Mesenchymal stem cell (in vitro differentiated cells and primary cell): ENCODE measurements around the gene HMGA1.
"Not testable (repeated sequence)": the region's sequence is repeated elsewhere in the genome, so short reads cannot be mapped to it uniquely, and the experiment has no call there.

Experiments
- DNase-seq: peaks from one replicate; pipeline ENCODE4 v3.0.0-alpha.2; 2013
- H2AFZ ChIP-seq: one replicate; pipeline ENCODE4 v1.6.1; 2013; ENCODE audit warnings: low read depth, mild to moderate bottlenecking, control low read depth, inconsistent platforms, low read length, moderate library complexity
- H2AK5ac ChIP-seq: 2 replicates; pipeline ENCODE4 v1.6.1; 2013; ENCODE audit warnings: low read length, moderate library complexity, mild to moderate bottlenecking, inconsistent platforms; ENCODE audit not compliant: severe bottlenecking
- H2BK120ac ChIP-seq: one replicate; pipeline ENCODE4 v1.6.1; 2013; ENCODE audit warnings: low read depth, mild to moderate bottlenecking, inconsistent platforms, low read length, moderate library complexity
- H2BK12ac ChIP-seq, 2 experiments: one replicate each; pipeline ENCODE4 v1.6.1; 2013; ENCODE audit warnings: inconsistent platforms in 2 of 2, low read length in 2 of 2, mild to moderate bottlenecking in 2 of 2, moderate library complexity in 2 of 2, control low read depth in 1 of 2
- H2BK15ac ChIP-seq: one replicate; pipeline ENCODE4 v1.6.1; 2013; ENCODE audit warnings: mild to moderate bottlenecking, low read depth, inconsistent platforms; ENCODE audit not compliant: poor library complexity, severe bottlenecking
- H2BK5ac ChIP-seq: 2 replicates; pipeline ENCODE4 v1.6.1; 2013; ENCODE audit warnings: low read depth, mild to moderate bottlenecking, low read length, control low read depth, inconsistent platforms; ENCODE audit not compliant: poor library complexity, severe bottlenecking
- H3K14ac ChIP-seq, 2 experiments: one replicate each; pipeline ENCODE4 v1.6.1; 2013; ENCODE audit warnings: inconsistent platforms in 2 of 2, low read length in 2 of 2, control low read depth in 1 of 2, mild to moderate bottlenecking in 1 of 2, moderate library complexity in 1 of 2
- H3K18ac ChIP-seq, 2 experiments: one replicate each; pipeline ENCODE4 v1.6.1; 2013; ENCODE audit warnings: inconsistent platforms in 2 of 2, low read length in 2 of 2, control low read depth in 1 of 2, low read depth in 1 of 2, mild to moderate bottlenecking in 1 of 2
- H3K23ac ChIP-seq, 2 experiments: one replicate each; pipeline ENCODE4 v1.6.1; 2013; ENCODE audit warnings: inconsistent platforms in 2 of 2, low read length in 2 of 2, mild to moderate bottlenecking in 2 of 2, moderate library complexity in 2 of 2, control low read depth in 1 of 2
- H3K27ac ChIP-seq: 2 replicates; pipeline ENCODE4 v1.5.1; 2013; ENCODE audit warnings: mild to moderate bottlenecking, moderate library complexity, low read length, control low read depth, inconsistent platforms; ENCODE audit not compliant: poor library complexity, severe bottlenecking
- H3K27me3 ChIP-seq, 2 experiments: 2 replicates each; pipeline versions ENCODE4 v1.6.1 to v1.7.0; 2013; ENCODE audit warnings: low read length in 2 of 2, mild to moderate bottlenecking in 2 of 2, moderate library complexity in 2 of 2, control low read depth in 1 of 2, inconsistent platforms in 1 of 2; ENCODE audit not compliant: control insufficient read depth in 1 of 2, insufficient read depth in 1 of 2
- H3K36me3 ChIP-seq, 2 experiments: 2 replicates each; pipeline versions ENCODE4 v1.6.1 to v1.7.0; 2013; ENCODE audit warnings: low read length in 2 of 2, control low read depth in 1 of 2, inconsistent platforms in 1 of 2, low read depth in 1 of 2, mild to moderate bottlenecking in 1 of 2; ENCODE audit not compliant: insufficient read depth in 2 of 2, control insufficient read depth in 1 of 2
- H3K4ac ChIP-seq, 2 experiments: one replicate each; pipeline ENCODE4 v1.6.1; 2013; ENCODE audit warnings: inconsistent platforms in 2 of 2, low read length in 2 of 2, mild to moderate bottlenecking in 2 of 2, moderate library complexity in 2 of 2, control low read depth in 1 of 2, low read depth in 1 of 2
- H3K4me1 ChIP-seq: 2 replicates; pipeline ENCODE4 v1.6.1; 2013; ENCODE audit warnings: low read depth, low read length, control low read depth; ENCODE audit not compliant: control insufficient read depth, insufficient read depth
- H3K4me2 ChIP-seq: 2 replicates; pipeline ENCODE4 v1.6.1; 2013; ENCODE audit warnings: low read length, mild to moderate bottlenecking, inconsistent platforms; ENCODE audit not compliant: poor library complexity, severe bottlenecking
- H3K4me3 ChIP-seq, 2 experiments: 2 replicates each; pipeline versions ENCODE4 v1.5.1 to v1.7.0; 2013; ENCODE audit warnings: low read length in 2 of 2, mild to moderate bottlenecking in 2 of 2, control low read depth in 1 of 2, low read depth in 1 of 2; ENCODE audit not compliant: insufficient read depth in 1 of 2
- H3K79me1 ChIP-seq: replicated peaks from 2 replicates; pipeline ENCODE4 v1.6.1; 2013; ENCODE audit warnings: mild to moderate bottlenecking, control low read depth, low read length, inconsistent platforms; ENCODE audit not compliant: poor library complexity, severe bottlenecking
- H3K9ac ChIP-seq: 2 replicates; pipeline ENCODE4 v1.7.0; 2013; ENCODE audit warnings: mild to moderate bottlenecking, low read length, moderate library complexity
- H3K9me3 ChIP-seq: 2 replicates; pipeline ENCODE4 v1.7.0; 2013; ENCODE audit warnings: mild to moderate bottlenecking, low read length; ENCODE audit not compliant: control insufficient read depth
- H4K8ac ChIP-seq: one replicate; pipeline ENCODE4 v1.6.1; 2013; ENCODE audit warnings: inconsistent platforms, mild to moderate bottlenecking, low read length, moderate library complexity
- H4K91ac ChIP-seq: one replicate; pipeline ENCODE4 v1.6.1; 2013; ENCODE audit warnings: mild to moderate bottlenecking, low read length, inconsistent platforms
- WGBS: methylation state at CpG from one replicate; pipeline ENCODE4 v1.1.7; 2013; ENCODE audit warnings: mixed read lengths; 5-methylcytosine and 5-hydroxymethylcytosine counted together

The HMGA1 gene

GRCh38 chr6:34249469-34250261 is 13.0 kb downstream of the HMGA1 start:
- Histone ChIP-seq H3K4me2 (peak overlapping the region; percentile 51), H3K9ac (peak overlapping the region; percentile 94)
- DNase-seq: no peak

GRCh38 chr6:34252395-34252794 is 15.7 kb downstream of the HMGA1 start:
- not testable (repeated sequence) for H3K18ac ChIP-seq, H3K9ac ChIP-seq, H3K36me3 ChIP-seq, H3K79me1 ChIP-seq, H3K23ac ChIP-seq, H3K27me3 ChIP-seq, H3K27ac ChIP-seq, DNase-seq, H4K91ac ChIP-seq, H2BK15ac ChIP-seq, H3K4me3 ChIP-seq, H2BK120ac ChIP-seq, H2BK5ac ChIP-seq, H3K14ac ChIP-seq, H2AFZ ChIP-seq, H3K4ac ChIP-seq, H3K4me2 ChIP-seq, H2AK5ac ChIP-seq, H4K8ac ChIP-seq, H2BK12ac ChIP-seq, H3K9me3 ChIP-seq
- H3K4me1 ChIP-seq: peaks cover 14% of the 10 kb centered on the region
- WGBS: no CpG with 5 or more reads among the region's 2 CpGs

More at GRCh38 chr6:34249469-34250261, 13.0 kb downstream of the HMGA1 start:
- Histone ChIP-seq H2BK5ac (no peak overlapping the region), H3K4me3 (peak overlapping the region; percentile 71 to 94), H2BK12ac (peak overlapping the region in 1 of 2 experiments; percentile 17), H3K27me3 (no peaks in the 10 kb centered on the region), H4K91ac (peak overlapping the region; percentile 87), H3K4ac (peak overlapping the region; percentile 2 to 86), H3K9me3 (no peaks in the 10 kb centered on the region), H2BK15ac (peak overlapping the region; percentile 97), H2BK120ac (no peak overlapping the region), H3K14ac (peak overlapping the region in 1 of 2 experiments; percentile 45), H2AFZ (peak overlapping the region; percentile 48), H3K79me1 (peaks cover 6% of the 10 kb centered on the region), H3K18ac (peak overlapping the region; percentile 62 to 88), H3K36me3 (peaks cover 8 to 11% of the 10 kb centered on the region in 2 experiments), H3K27ac (peak overlapping the region; percentile 40), H3K23ac (peak overlapping the region in 1 of 2 experiments; percentile 0), H3K4me1 (peaks cover 30% of the 10 kb centered on the region), H4K8ac (peak overlapping the region; percentile 96), H2AK5ac (peak overlapping the region; percentile 6)
- 53% methylated on average over 18 of the region's 18 CpGs for WGBS

- Histone ChIP-seq H3K9me3 (peaks cover 6% of the 10 kb centered on the region), H2BK120ac (no peak overlapping the region), H2AK5ac (no peak overlapping the region), H3K27ac (no peak overlapping the region), H2AFZ (no peak overlapping the region), H3K4me1 (no peaks in the 10 kb centered on the region), H3K4ac (no peak overlapping the region), H3K27me3 (no peaks in the 10 kb centered on the region), H2BK12ac (no peak overlapping the region), H3K9ac (no peak overlapping the region), H3K14ac (no peak overlapping the region), H2BK5ac (no peak overlapping the region), H2BK15ac (no peak overlapping the region), H3K18ac (no peak overlapping the region), H4K8ac (no peak overlapping the region), H4K91ac (no peak overlapping the region), H3K4me2 (no peak overlapping the region), H3K36me3 (peaks cover 9 to 39% of the 10 kb centered on the region in 2 experiments), H3K23ac (no peak overlapping the region), H3K4me3 (no peak overlapping the region), H3K79me1 (no peaks in the 10 kb centered on the region)
- DNase-seq: no peak
- WGBS: 96% methylated on average over 4 of the region's 6 CpGs
These were observed 22.9 kb downstream of the HMGA1 start for GRCh38 chr6:34259529-34260069.

DNA sequence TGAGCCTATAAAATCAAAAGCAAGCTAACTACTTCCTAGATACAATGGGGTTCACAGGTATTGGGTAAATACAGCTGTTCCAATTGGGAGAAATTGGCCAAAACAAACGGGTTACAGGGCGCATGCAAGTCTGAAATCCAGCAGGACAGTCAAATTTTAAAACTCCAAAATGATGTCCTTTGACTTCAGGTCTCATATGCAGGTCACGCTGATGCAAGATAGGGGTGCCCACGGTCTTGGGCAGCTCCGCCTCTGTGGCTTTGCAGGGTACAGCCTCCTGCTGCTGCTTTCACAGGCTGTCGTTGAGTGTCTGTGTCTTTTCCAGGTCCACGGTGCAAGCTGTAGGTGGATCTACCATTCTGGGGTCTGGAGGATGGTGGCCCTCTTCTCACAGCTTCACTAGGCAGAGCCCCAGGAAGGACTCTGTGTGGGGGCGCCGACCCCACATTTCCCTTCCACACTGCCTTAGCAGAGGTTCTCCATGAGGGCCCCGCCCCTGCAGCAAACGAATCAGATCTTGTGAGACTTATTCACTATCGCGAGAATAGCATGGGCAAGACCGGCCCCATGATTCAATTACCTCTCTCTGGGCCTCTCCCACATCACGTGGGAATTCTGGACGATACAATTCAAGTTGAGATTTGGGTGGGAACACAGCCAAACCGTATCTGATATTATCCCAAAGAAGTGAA is 24.0 kb downstream of the HMGA1 start:
- Histone ChIP-seq H2AK5ac (no peak overlapping the region), H3K18ac (no peak overlapping the region), H2BK120ac (no peak overlapping the region), H2BK15ac (no peak overlapping the region), H3K4me3 (no peak overlapping the region), H2AFZ (no peak overlapping the region), H3K9ac (no peak overlapping the region), H3K79me1 (no peaks in the 10 kb centered on the region), H3K4me2 (no peak overlapping the region), H3K4me1 (no peaks in the 10 kb centered on the region), H4K8ac (no peak overlapping the region), H2BK12ac (no peak overlapping the region), H3K36me3 (peaks cover 9 to 42% of the 10 kb centered on the region in 2 experiments), H3K23ac (no peak overlapping the region), H3K27me3 (no peaks in the 10 kb centered on the region), H4K91ac (no peak overlapping the region), H3K9me3 (peaks cover 6% of the 10 kb centered on the region), H3K4ac (no peak overlapping the region), H3K27ac (no peak overlapping the region), H3K14ac (no peak overlapping the region), H2BK5ac (no peak overlapping the region)
- no peak for DNase-seq
- WGBS: 89% methylated on average over 17 of the region's 17 CpGs
